Fibroblast of skin of left quadriceps (primary cell): Measurements from ENCODE around the gene CLEC2D.
"Not testable (repeated sequence)": the region's sequence is repeated elsewhere in the genome, so short reads cannot be mapped to it uniquely, and the experiment has no call there.

Source experiments
- DNase-seq, 2 experiments: peaks; one replicate each; pipeline ENCODE4 v3.0.0-alpha.2; 2013; ENCODE audit warnings: low read depth in 2 of 2

CLEC2D gene, protein sequence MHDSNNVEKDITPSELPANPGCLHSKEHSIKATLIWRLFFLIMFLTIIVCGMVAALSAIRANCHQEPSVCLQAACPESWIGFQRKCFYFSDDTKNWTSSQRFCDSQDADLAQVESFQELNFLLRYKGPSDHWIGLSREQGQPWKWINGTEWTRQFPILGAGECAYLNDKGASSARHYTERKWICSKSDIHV

DNA sequence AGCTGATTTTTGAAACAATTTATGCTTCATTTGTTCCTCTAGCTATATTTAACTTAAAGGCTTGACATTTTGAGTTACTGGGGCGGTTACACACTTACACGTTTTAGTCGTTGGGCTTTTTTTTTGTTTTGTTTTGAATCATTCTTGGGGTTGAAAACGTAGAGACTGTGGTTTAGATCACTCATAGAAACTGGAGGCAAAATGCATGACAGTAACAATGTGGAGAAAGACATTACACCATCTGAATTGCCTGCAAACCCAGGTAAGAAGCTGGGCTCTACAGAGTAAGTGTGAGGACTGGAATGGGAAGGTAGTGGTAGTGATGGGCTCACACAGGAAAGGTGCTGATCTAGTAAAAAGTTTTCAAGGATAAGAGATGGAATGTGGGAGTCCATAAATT is at the start of gene CLEC2D:
CLEC2D (plus strand) TSS at position 180 of the 400 bp plus-strand sequence; CDS start at position 202, 22 bp downstream.
- DNase-seq: no peak

DNA sequence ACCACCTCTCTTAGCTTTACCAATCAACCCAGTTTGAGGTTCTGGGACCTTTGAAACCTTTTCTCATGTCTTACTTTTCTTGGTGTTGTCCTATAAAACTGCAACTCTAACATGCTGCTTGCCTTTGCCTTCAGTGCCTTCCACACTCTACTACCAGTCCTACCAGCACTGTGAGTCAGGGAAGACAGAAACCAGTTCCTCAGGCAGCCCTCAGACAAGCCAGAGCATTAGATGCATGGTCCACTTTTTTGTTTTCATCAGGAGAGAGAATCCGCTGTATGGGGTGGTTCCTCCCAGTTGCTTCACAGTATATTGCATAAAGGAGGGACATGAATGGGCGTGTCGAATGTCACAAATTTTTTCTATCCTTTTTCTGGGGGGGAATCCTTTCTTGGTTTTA is 44.5 kb upstream of the CLEC2D start:
- DNase-seq: no peak

DNA sequence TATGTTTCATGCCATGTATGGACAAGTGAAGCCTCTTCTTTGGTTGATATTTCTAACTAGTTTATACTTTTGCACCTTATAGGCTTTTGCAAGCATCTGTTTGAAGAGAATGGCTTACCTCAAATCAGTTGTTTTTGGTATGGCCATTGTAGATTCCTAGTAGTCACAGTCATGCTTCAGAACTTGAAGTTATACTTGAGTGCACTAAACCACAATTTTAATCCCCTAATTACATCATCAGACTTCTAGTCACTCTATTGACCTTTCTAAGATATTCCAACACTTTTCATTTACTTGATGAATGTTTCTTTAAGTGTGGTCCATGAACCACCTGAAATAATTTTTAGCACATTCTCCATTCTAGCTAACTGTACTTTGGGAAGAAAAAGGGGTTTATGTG is 43.2 kb upstream of the CLEC2D start:
- DNase-seq: no peak

DNA sequence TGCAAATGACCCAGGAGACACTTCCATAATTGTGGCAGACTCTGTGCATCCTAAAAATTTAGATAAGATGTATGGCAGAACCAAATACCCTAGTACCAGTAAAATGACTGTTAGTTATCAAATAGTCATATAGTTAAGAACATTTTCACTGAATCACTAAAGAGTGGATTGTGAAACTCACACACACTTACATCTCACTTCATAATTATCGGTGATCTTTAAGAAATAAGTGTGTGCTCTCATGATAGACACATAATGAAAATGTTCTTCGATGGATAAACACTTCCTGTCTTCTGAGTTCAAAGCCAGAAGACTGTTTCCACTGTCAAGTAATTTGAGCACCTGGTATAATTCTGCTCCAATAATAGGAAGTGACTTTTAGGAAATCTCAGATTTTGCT is 42.7 kb upstream of the CLEC2D start:
- DNase-seq: no peak

DNA sequence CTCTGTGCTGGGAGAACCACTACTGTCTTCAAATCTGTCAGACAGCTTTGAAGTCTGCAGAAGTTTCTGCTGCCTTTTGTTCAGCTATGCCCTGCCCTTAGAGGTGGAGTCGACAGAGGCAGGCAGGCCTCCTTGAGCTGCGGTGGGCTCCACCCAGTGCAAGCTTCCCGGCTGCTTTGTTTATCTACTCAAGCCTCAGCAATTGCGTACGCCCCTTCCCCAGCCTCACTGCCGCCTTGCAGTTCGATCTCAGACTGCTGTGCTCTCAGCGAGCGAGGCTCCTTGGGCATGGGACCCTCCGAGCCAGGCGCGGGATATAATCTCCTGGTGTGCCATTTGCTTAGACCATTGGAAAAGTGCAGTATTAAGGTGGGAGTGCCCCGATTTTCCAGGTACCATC is 36.7 kb upstream of the CLEC2D start:
- DNase-seq: no peak

DNA sequence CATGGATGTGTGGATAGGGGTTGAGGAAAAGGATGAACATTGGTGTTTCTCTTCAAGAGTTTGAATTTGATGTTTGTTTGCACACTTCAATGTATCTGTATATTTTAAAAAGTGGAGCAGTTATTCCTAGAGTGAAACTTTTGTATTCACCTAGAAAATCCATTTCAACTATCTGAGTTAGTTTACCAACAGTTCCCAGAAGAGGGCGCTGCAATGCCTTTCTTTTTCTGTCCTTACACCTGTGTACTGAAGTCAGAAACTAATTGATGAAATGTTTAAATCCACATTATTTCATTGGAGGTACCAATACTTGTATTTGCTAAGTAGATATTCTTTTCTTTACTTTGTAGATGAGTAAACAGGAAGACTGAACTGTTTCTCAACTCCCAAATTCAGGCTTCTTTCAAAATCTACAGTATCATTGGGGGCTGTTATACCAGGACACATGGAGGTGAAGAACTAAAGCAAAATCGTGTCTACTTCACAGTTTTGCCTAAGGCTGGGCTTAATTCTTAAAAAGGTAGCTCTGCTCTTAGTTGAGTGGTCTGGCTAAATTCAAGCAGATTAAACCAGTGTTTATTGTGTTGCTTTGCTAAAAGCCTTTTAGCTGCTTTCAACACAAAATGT is 35.2 kb upstream of the CLEC2D start:
- no peak for DNase-seq

DNA sequence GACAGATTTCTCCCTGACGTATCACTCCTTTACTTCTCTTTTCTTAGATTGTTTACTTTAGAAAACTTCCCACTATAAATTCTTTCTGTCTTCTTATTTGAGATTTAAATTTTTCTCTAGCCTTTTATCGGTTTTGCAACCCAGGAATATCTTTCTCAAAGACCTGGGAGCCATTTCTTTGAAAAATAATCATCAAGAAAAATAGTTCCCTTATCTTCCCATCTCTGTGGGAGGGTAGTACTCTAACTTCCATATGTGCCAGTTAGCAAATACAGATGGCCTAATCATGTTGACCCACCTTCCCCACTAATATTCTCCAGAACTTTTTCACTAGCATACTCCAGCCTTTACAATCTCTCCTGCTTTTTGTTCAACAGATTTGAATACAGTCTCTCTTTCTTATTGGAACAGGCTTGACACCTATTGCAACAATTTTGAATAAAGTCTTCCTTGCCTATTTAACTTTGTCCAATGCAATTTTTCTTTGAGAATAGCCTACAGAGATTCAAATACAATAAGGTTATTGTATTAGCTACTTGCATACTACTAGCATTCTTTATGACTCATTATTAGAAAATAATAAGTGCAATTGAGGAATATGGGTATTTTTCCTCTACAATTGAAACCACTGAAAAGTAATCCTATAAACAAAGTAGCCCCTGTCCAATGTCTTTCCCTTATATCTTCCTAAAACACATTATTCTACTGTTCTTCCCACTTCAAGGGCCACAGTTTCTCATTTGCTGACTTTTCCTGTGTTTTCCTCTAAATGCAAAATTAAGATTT is 34.4 kb upstream of the CLEC2D start:
- no peak for DNase-seq

DNA sequence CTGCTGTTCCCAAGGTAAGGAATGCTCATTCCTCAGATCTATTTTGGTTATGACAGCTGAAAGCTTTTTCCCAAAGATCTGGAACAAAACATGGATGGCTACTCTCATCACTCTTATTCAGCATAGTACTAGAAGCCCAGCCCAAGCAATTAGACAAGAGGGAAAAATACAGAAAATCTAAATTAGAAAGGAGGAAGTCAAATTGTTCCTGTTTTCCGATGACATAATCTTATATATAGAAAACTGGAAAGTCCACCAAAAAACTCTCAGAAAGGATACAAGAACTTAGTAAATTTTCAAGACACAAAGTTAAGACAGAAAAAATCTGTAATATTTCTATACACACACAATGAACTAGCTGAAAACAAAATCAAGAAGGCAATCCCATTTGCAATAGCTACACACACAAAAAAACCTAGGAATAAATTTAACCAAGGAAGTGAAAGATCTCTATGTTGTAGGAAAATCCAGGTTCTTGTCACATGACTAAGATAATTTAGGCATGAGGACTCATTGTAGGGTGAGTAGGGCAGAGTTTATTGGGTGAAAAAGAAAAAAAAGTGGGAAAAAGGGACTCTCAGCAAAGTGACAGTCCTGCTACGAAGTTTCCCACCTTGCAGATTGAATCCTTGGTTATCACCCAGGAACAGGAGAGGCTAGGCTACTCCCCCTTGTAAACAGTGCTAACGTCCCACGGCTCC is 33.2 kb upstream of the CLEC2D start:
- no peak for DNase-seq

DNA sequence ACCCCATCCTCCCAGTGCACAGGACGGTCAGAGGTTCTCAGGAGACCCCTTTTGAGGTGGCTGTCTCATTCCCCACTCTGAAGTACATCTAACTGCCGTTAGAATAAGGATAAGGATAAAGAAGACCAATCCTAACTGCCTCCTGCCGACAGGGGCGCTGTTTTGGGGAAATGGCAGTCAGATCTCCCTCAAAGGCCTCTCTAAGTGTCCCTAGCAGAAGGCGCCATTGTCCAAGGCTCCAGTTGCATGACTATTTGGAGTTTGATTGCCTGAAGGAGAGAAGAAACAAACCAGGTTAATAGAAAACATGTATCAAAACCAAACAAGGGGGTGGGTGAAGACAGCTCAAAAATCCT is 32.7 kb upstream of the CLEC2D start:
- no peak for DNase-seq

DNA sequence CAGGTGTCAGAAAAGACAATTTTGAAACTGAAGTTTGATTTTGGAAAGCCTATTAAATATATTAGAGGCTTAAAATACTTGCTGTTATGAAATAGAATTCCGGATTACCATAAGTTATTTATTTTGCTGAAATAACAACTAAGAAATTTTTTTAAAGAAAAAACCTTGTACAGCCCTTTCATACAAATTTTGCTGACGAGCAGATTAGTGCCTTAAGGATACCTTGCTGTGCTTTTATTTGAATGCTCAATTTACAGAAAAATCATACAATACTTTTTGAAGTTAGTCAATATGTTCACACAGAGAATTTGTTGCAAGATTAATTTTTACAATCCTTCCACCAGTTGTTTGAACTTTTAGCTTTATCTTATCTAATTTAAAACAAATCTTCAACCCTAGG is 29.5 kb upstream of the CLEC2D start:
- DNase-seq: no peak

DNA sequence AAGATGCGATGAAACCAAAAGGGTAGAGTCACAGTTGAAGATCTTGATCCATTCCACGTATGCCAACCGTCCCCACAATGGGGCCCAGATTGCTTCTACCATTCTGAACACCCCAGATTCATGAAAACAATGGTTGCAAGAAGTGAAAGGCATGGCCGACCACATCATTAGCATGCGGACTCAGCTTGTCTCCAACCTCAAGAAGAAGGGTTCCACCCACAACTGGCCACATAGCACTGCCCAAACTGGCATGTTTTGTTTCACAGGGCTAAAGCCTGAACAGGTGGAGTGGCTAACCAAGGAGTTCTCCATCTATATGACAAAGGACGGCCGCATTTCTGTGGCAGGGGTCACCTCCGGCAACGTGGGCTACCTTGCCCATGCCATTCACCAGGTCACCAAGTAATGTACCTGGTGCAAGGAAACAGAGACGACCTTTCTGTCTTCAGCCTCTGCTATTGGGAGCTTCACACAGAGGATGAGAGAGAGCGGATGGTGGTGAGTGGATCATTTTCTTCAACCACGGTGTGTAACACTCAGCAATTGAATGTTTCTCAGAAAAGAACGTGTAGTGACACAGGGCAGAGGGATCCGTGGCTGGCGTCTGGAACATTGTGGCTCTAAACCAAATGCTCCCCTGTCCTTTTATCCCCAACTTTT is 26.8 kb upstream of the CLEC2D start:
- DNase-seq: no peak

DNA sequence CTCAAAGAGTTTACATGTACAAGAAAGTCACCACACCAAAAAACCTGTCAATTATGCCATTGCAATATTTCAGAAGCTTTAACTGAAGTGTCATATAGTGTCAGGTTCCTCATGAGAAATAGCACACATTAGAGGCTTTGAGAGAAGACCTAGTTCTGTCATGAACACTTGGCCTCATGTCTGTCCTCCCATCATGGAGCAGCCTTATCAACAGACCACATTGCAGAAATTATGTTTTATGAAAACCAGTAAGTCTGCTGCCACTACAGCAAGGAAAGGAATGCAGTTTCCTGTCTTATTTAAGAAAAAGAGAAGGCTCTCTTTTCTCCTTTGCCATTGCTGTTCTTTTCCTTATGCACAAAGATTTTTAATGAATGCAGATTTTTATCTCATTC is 26.2 kb upstream of the CLEC2D start:
- no peak for DNase-seq

DNA sequence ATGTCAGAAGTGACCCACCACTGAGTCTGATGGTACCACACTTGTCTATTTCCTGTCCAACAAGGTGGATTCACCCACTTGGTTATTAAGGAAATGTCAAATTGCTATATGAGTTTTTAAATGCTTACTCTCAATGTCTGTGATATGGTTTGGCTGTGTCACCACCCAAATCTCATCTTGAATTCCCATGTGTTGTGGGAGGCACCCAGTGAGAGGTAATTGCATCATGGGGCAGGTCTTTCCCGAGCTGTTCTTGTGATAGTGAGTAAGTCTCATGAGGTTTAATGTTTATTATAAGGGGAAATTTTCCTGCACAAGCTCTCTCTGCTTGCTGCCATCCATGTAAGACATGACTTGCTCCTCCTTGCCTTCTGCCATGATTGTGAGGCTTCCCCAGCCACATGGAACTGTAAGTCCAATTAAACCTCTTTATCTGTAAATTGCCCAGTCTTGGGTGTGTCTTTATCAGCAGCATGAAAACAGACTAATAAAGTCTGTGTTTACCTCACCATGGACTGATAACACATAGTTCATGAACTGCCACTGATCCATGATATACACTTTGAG is 24.4 kb upstream of the CLEC2D start:
- not testable (repeated sequence) for DNase-seq

DNA sequence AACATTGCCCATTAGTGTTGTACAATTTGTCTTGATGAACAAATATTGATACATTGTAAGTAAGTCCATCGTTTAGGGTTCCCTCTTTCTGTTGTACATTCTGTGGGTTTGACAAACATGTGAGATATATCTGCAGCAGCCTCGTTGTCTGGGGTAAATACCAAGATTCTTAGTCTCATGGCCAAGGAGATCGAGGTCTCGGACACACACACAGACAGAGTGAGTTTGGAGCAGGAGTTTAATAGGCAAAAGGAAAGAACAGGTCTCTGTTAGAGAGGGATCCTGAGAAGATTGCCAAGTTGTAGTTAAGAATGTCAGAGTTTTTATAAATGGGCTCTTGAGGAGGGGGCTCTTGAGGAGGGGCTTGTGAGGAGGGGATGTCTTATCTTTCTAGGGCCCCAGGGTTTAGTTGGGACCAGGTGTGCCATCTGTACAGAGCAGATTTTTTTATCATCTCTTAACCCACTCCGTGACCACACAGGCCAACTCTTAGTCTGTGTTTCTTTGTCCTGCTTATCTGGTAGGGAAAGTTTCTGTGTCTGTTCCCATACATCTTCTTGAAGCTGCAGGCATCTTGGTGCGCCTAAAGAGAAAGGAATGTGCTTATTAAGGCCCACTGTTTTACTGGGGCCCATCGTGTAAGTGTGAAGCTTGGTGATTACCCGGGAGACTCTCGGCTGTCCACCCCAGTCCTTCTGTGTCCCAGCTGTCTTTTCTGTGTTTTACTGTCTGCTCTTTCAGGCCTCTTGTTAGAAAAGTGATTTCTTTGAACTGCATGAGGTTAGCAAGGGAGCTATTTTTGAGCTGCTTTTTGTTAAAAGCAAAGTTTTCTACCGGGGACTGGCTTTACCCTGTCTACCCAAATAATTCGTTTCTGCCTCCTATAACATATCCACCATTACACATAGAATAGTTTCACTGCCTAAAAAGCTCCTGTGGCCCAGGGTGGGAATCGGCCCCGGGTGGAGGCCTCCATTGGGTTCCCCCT is 22.4 kb upstream of the CLEC2D start:
- no peak for DNase-seq

DNA sequence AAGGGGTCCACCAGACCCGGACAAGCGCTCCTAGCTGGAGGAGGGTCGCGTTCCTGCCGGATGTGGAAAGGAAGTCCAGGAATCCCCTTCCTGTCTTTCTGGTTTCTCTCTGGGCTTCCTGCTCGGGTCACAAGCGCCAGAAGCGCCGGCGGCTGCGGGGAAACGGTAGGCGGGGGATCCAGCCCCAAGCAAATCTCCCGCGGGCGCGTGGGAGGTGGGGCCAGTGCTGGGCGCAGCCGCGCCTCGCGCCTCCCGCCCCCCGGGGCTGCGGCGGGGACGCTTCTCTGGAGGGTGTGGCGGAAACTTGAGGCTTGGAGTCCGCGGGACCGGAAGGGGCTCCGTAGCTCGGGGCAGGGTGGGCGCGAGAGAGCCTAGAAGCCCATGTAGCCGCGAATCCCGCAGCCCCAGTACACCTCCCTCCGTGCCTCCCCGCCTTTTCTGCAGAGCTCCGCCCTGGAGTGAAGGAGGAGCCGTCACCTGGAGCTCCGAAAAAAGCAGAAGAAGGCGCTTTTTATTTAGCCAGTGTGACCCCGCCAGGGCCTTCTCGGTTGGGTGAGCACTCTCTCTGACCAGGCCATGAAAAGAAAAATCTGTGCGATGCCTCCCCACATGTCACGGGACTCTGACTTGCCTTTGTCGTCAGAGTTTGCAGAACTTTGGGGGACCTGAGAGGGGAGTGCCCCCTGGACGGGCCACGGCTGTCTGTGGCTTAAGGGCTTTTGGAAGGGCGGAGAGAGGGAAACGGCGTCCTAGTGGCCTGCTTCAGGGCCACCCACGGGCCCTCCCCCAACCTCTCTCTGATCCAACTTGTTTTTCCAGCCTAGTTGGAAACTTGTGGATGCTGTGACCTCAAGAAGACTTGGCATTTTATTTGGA is 21.4 kb upstream of the CLEC2D start:
- peak; percentile 57 to 67 for DNase-seq

DNA sequence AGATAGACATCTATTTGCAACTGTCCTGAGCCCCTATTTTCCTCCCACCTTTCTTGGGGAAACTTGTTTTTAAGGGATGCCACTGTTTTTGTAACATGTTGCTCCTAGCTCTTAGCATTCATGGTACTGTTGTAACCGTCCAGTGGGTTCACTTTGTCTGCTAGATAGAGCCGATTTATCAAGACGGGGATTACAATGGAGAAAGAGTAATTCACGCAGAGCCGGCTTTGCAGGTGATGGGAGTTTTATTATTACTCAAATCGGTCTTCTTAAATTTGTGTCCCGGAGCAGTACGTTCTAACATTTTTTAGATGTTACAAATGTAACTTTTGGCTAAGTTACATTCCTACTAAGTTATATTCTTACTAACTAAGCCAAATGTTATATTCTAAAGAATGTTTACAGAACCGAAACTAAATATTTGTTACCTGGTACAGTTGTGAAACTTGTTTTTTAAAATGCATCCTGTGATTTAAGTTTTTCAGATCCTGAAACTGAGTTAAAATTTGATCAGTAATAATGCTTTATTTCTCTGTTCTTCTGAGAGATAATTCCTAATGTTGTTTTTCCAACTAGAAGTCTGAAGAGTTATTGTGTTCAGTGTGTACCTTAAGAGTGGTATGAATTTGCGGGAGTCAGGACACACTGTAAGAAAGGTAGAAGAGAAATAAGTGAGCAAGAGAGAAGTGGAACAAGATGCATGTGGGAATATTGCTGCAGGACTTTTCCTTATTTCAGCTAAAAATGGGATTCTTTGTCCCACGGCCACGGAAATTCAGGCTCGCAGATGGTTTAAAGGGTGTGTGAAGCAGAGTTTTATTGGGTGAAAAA is 20.6 kb upstream of the CLEC2D start:
- no peak for DNase-seq

DNA sequence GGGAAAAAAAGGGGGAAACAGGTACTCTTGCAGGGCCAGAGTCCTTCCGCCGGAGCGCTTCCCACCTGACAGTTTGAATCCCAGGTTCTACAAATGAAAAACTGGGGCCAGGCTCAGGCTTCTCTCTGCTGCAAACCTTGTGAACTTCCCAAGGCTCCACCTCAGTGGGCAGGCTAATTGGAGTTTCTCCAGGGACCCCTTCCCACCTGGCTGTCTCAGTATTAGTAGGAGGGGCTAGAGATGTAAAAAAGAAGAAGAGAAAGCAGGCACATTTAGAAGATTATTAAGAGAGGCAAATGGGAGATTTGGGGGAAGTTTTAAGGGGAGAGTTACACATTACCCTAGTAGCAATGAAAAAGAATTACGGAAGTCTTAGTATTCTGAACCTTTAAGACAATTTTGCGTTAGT is 20.0 kb upstream of the CLEC2D start:
- DNase-seq: no peak

DNA sequence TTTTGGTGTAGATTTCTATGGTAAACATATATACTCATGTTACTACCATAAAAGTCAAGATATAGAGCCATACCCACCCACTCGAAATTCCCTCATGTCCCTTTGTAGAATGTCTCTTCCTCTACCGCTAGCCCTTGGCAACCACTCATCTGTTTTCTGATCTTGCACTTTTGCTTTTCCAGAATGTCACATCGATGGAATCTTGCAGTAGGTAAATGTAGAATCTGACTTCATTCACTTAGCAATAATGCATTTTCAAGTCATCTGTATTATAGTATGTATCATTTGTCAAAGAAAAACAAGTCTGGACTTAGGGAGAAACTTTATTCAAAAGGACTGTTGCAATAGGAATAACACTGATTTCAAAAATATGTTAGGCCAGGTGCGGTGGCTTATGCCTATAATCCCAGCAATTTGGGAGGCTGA is 19.3 kb upstream of the CLEC2D start:
- DNase-seq: no peak
